ENCODE data around the gene RRAS.

DNA sequence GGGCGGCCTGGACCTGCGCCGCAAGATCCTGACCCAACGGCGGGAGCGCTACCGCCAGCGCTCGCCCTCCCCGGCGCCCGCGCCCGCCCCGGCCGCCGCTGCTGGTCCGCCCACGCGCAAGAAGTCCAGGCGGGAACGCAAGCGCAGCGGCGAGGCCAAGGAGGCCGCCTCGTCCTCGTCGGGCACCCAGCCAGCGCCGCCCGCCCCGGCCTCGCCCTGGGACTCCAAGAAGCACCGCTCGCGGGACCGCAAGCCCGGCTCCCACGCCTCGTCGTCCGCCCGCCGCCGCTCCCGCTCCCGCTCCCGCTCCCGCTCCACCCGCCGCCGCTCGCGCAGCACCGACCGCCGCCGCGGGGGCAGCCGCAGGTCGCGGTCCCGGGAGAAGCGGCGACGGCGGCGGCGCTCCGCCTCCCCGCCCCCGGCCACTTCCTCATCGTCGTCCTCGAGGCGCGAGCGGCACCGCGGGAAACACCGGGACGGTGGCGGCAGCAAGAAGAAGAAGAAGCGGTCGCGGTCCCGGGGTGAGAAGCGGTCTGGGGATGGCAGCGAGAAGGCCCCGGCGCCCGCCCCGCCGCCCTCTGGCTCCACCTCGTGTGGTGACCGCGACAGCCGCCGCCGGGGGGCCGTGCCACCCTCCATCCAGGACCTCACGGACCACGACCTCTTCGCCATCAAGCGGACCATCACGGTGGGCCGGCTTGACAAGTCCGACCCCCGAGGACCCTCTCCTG is 12.0 kb upstream of the RRAS start:
- TF ChIP-seq, protein P1, sequence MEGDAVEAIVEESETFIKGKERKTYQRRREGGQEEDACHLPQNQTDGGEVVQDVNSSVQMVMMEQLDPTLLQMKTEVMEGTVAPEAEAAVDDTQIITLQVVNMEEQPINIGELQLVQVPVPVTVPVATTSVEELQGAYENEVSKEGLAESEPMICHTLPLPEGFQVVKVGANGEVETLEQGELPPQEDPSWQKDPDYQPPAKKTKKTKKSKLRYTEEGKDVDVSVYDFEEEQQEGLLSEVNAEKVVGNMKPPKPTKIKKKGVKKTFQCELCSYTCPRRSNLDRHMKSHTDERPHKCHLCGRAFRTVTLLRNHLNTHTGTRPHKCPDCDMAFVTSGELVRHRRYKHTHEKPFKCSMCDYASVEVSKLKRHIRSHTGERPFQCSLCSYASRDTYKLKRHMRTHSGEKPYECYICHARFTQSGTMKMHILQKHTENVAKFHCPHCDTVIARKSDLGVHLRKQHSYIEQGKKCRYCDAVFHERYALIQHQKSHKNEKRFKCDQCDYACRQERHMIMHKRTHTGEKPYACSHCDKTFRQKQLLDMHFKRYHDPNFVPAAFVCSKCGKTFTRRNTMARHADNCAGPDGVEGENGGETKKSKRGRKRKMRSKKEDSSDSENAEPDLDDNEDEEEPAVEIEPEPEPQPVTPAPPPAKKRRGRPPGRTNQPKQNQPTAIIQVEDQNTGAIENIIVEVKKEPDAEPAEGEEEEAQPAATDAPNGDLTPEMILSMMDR (IDR thresholded peaks at IDR 0.05), result no peak
- TF ChIP-seq RAD21 (IDR thresholded peaks at IDR 0.05; ENCODE audit: low read length) (no peak), RFX5 (IDR thresholded peaks at IDR 0.05; ENCODE audit: low read length) (no peak)

All from SK-N-SH (cell line).